Gastrocnemius medialis (tissue), 4 donors: ENCODE results near the gene ADRA2A.

Experiments used
- CTCF ChIP-seq, 5 experiments: fragments of 450-650 bp in 3 of 5; fragments of 200-600 bp in 2 of 5; sonication (generic) in 2 of 5; IDR thresholded peaks in 4 of 5; conservative IDR thresholded peaks in 1 of 5; 1 replicate in 4 of 5; 2 replicates in 1 of 5; pipeline ENCODE4 v1.5.1; 2016 to 2019; ENCODE audit warnings: antibody characterized with exemption in 5 of 5, mild to moderate bottlenecking in 3 of 5, moderate library complexity in 3 of 5
- POLR2A ChIP-seq, 2 donors: fragments of 450-650 bp; IDR thresholded peaks; one replicate each; pipeline ENCODE4 v1.6.1; 2017; ENCODE audit warnings: antibody characterized with exemption in 2 of 2, mild to moderate bottlenecking in 2 of 2, moderate library complexity in 2 of 2

DNA sequence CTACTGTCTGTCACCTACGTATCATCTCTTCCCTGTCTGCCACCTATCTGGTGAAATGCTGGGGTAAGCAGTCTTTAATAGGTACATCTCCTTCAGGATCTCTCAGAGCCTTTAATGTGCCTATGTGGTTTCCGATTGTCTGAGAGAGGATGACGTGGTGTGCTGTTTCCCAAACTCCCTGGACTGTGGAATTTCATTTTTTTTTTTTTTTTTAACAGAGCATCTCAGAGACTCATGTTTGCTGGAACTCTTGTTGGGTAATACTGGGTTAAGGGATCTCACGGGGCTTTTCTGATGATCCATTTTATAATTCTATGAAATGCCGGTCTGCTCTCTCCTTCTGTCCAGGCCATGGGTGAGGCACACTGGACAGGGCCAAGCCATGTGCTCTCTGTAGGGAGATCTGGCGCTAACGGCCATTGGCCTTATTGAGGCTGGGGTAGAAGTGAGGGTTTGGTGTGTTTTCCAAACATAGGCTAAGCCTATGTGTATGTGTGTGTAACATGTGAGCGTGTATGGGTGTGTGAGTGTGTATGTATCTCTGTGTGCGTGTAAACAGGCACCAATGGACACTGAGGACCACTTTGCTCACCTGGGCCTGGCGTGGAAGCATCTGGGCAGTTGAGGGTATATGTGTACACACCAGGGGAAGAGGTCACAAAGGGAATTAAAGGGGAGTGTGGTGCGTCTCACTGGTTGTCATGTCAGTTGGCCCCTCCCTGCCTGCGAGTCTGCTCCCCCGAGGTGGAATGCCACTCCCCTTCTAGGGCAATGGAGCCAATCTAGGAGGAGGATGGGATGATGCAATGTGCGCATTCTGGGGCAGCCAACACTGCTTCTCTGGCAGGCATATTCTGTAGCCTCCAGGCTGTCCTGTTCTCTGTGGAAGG is 7.8 kb downstream of the ADRA2A start:
- TF ChIP-seq POLR2A (IDR thresholded peaks at IDR 0.05): no peak
- no peak for TF ChIP-seq CTCF (IDR thresholded peaks at IDR 0.05 in 4 of 5, conservative IDR thresholded peaks at IDR 0.05 in 1 of 5)
